Prostate gland (tissue), 2 donors: ENCODE measurements around the gene ARHGEF26. TPM values are rescaled to one million over a fixed set of nuclear protein-coding genes. Genes with fewer than 3 reads are reported as not detected.

Experiments used
- DNase-seq: peaks from one replicate; pipeline ENCODE4 v3.0.0-alpha.2; 2019; ENCODE audit warnings: low spot score
- H3K27ac ChIP-seq, 2 donors: fragments of 200-600 bp; sonication (generic); 2 replicates each; pipeline ENCODE4 v1.5.1; 2017 to 2019
- H3K27me3 ChIP-seq: fragments of 200-600 bp; sonication (generic); replicated peaks from 2 replicates; pipeline ENCODE4 v1.5.1; 2019; ENCODE audit not compliant: insufficient read depth
- H3K36me3 ChIP-seq, 2 donors: fragments of 200-600 bp; sonication (generic); 1 replicate in 1 of 2; 2 replicates in 1 of 2; pipeline versions ENCODE4 v1.5.1 to v1.8.1; 2017 to 2019
- H3K4me1 ChIP-seq: fragments of 200-600 bp; sonication (generic); replicated peaks from 2 replicates; pipeline ENCODE4 v1.5.1; 2019
- H3K4me3 ChIP-seq, 2 donors: fragments of 200-600 bp; sonication (generic); 2 replicates each; pipeline ENCODE4 v1.5.1; 2017 to 2019
- H3K9me3 ChIP-seq: fragments of 200-600 bp; sonication (generic); 2 replicates; pipeline ENCODE4 v1.5.1; 2017
- CTCF ChIP-seq, 4 experiments: fragments of 200-600 bp in 2 of 4; fragments of 450-650 bp in 2 of 4; sonication (generic) in 2 of 4; IDR thresholded peaks; 1 replicate in 3 of 4; 2 replicates in 1 of 4; pipeline ENCODE4 v1.5.1; 2016 to 2019; ENCODE audit warnings: antibody characterized with exemption in 4 of 4, mild to moderate bottlenecking in 2 of 4, moderate library complexity in 2 of 4
- POLR2A ChIP-seq: fragments of 450-650 bp; IDR thresholded peaks from one replicate; pipeline ENCODE4 v1.6.1; 2016; ENCODE audit warnings: antibody characterized with exemption, mild to moderate bottlenecking
- POLR2AphosphoS5 ChIP-seq: sonication (generic); formaldehyde crosslinking; IDR thresholded peaks from one replicate; pipeline ENCODE4 v1.6.1; 2017; ENCODE audit warnings: antibody characterized with exemption
- WGBS: methylation state at CpG from one replicate; pipeline ENCODE4 v1.1.5; 2018; 5-methylcytosine and 5-hydroxymethylcytosine counted together
- intact Hi-C: fragments of 100-400 bp; cut with DNase I; formaldehyde crosslinking; loops from one replicate; pipeline ENCODE4 v1.14.2; 2022
- total RNA-seq, 2 donors: library from RNA; depleted of rRNA; stranded (reverse); fragments of >200 nt; gene quantifications; one replicate each; pipeline ENCODE4 v1.1.0, GENCODE V29; 2016

ARHGEF26 gene
- total RNA-seq, 2 donors from 2014 or later, result 15.4 to 26.8 TPM

- Histone ChIP-seq H3K9me3 (no peaks in the 10 kb centered on the region), H3K4me1 (no peaks in the 10 kb centered on the region), H3K27ac (no peak overlapping the region), H3K4me3 (no peak overlapping the region), H3K27me3 (no peaks in the 10 kb centered on the region), H3K36me3 (no peaks in the 10 kb centered on the region)
- TF ChIP-seq CTCF (IDR thresholded peaks at IDR 0.05), result no peak
- TF ChIP-seq POLR2AphosphoS5, result no peak
- no peak for TF ChIP-seq POLR2A
- 95% methylated on average over 8 of the region's 8 CpGs for WGBS
- intact Hi-C loops, result no loop called here
- DNase-seq, result no peak
Measured at GRCh38 chr3:154209499-154209898, 88.3 kb downstream of the ARHGEF26 start.

- intact Hi-C loops, result no loop called here
- WGBS, result 100% methylated on average over 1 of the region's 1 CpG
- no peaks in the 10 kb centered on the region for H3K36me3 ChIP-seq
Measured at GRCh38 chr3:154210986-154211385, 89.8 kb downstream of the ARHGEF26 start.

GRCh38 chr3:154214306-154214705 is 93.1 kb downstream of the ARHGEF26 start:
- Histone ChIP-seq H3K9me3 (no peaks in the 10 kb centered on the region), H3K27me3 (no peaks in the 10 kb centered on the region), H3K27ac (no peak overlapping the region), H3K4me1 (no peaks in the 10 kb centered on the region), H3K36me3 (no peaks in the 10 kb centered on the region), H3K4me3 (no peak overlapping the region)
- TF ChIP-seq POLR2A, result no peak
- no peak for TF ChIP-seq CTCF (IDR thresholded peaks at IDR 0.05)
- no peak for TF ChIP-seq POLR2AphosphoS5
- intact Hi-C loops, result no loop called here
- no peak for DNase-seq
- 91% methylated on average over 2 of the region's 2 CpGs for WGBS

More at GRCh38 chr3:154210986-154211385, 89.8 kb downstream of the ARHGEF26 start:
- TF ChIP-seq CTCF (IDR thresholded peaks at IDR 0.05), result no peak
- TF ChIP-seq POLR2A, result no peak
- no peak for TF ChIP-seq POLR2AphosphoS5
- no peaks in the 10 kb centered on the region for H3K27me3 ChIP-seq
- DNase-seq, result no peak
- H3K4me3 ChIP-seq, result no peak overlapping the region
- H3K9me3 ChIP-seq, result no peaks in the 10 kb centered on the region
- no peak overlapping the region for H3K27ac ChIP-seq
- H3K4me1 ChIP-seq, result no peaks in the 10 kb centered on the region

GRCh38 chr3:154217671-154218070 is 96.5 kb downstream of the ARHGEF26 start:
- no peaks in the 10 kb centered on the region for H3K4me1 ChIP-seq
- no peaks in the 10 kb centered on the region for H3K36me3 ChIP-seq
- 87% methylated on average over 6 of the region's 6 CpGs for WGBS
- H3K27me3 ChIP-seq, result no peaks in the 10 kb centered on the region
- TF ChIP-seq POLR2AphosphoS5 (no peak), POLR2A (no peak), CTCF (IDR thresholded peaks at IDR 0.05) (no peak)
- intact Hi-C loops, result no loop called here
- H3K9me3 ChIP-seq, result no peaks in the 10 kb centered on the region
- no peak for DNase-seq
- no peak overlapping the region for H3K27ac ChIP-seq
- no peak overlapping the region for H3K4me3 ChIP-seq

GRCh38 chr3:154218728-154219127 is 97.5 kb downstream of the ARHGEF26 start:
- DNase-seq, result no peak
- TF ChIP-seq CTCF (IDR thresholded peaks at IDR 0.05), result no peak
- TF ChIP-seq POLR2A, result no peak
- no peak for TF ChIP-seq POLR2AphosphoS5
- no peak overlapping the region for H3K27ac ChIP-seq
- WGBS, result 47% methylated on average over 1 of the region's 1 CpG
- H3K27me3 ChIP-seq, result no peaks in the 10 kb centered on the region
- H3K36me3 ChIP-seq, result no peaks in the 10 kb centered on the region
- no peak overlapping the region for H3K4me3 ChIP-seq
- no peaks in the 10 kb centered on the region for H3K9me3 ChIP-seq
- intact Hi-C loops, result no loop called here
- H3K4me1 ChIP-seq, result no peaks in the 10 kb centered on the region
